Neutrophil (primary cell): ENCODE data around the gene IL12RB2.

ENCODE experiments used
- H3K27ac ChIP-seq: fragments of 200-600 bp; sonication (generic); 2 replicates; pipeline ENCODE4 v1.5.1; 2016; ENCODE audit warnings: mild to moderate bottlenecking, moderate library complexity
- H3K27me3 ChIP-seq: fragments of 200-600 bp; sonication (generic); 2 replicates; pipeline ENCODE4 v1.6.0; 2016; ENCODE audit warnings: mild to moderate bottlenecking
- H3K36me3 ChIP-seq: fragments of 200-600 bp; sonication (generic); 2 replicates; pipeline ENCODE4 v1.5.1; 2017
- H3K4me1 ChIP-seq, 2 experiments: fragments of 200-600 bp in 1 of 2; sonication (generic) in 1 of 2; 1 replicate in 1 of 2; 2 replicates in 1 of 2; pipeline versions ENCODE4 v1.5.1 to v1.6.1; 2013 to 2016; ENCODE audit warnings: low read depth in 1 of 2, low read length in 1 of 2, mild to moderate bottlenecking in 1 of 2, moderate library complexity in 1 of 2; ENCODE audit not compliant: control insufficient read depth in 1 of 2, insufficient read depth in 1 of 2
- H3K4me3 ChIP-seq, 2 experiments: fragments of 200-600 bp in 1 of 2; sonication (generic) in 1 of 2; 1 replicate in 1 of 2; 2 replicates in 1 of 2; pipeline ENCODE4 v1.5.1; 2013 to 2016; ENCODE audit warnings: low read depth in 1 of 2, low read length in 1 of 2, mild to moderate bottlenecking in 1 of 2, moderate library complexity in 1 of 2
- H3K9me3 ChIP-seq: fragments of 200-600 bp; sonication (generic); 2 replicates; pipeline ENCODE4 v1.5.1; 2016
- CTCF ChIP-seq: fragments of 200-600 bp; sonication (generic); IDR thresholded peaks from 2 replicates; pipeline ENCODE4 v1.5.1; 2016; ENCODE audit warnings: antibody characterized with exemption

Gene IL12RB2

GRCh38 chr1:67342076-67342890 is 34.6 kb downstream of the IL12RB2 start:
- no peak overlapping the region for H3K27ac ChIP-seq
- no peaks in the 10 kb centered on the region for H3K36me3 ChIP-seq
- H3K4me1 ChIP-seq = no peaks in the 10 kb centered on the region
- H3K4me3 ChIP-seq = no peak overlapping the region
- H3K27me3 ChIP-seq = no peaks in the 10 kb centered on the region
- no peaks in the 10 kb centered on the region for H3K9me3 ChIP-seq
- TF ChIP-seq CTCF = no peak

- H3K9me3 ChIP-seq = no peaks in the 10 kb centered on the region
- no peak for TF ChIP-seq CTCF
- H3K4me1 ChIP-seq = no peaks in the 10 kb centered on the region
- H3K4me3 ChIP-seq = no peak overlapping the region
- H3K36me3 ChIP-seq = no peaks in the 10 kb centered on the region
- no peak overlapping the region for H3K27ac ChIP-seq
- no peaks in the 10 kb centered on the region for H3K27me3 ChIP-seq
Measured at GRCh38 chr1:67345556-67345955, 37.9 kb downstream of the IL12RB2 start.

GRCh38 chr1:67346982-67347381 is 39.3 kb downstream of the IL12RB2 start:
- H3K9me3 ChIP-seq = no peaks in the 10 kb centered on the region
- no peak overlapping the region for H3K4me3 ChIP-seq
- H3K27me3 ChIP-seq = no peaks in the 10 kb centered on the region
- no peaks in the 10 kb centered on the region for H3K36me3 ChIP-seq
- H3K27ac ChIP-seq = no peak overlapping the region
- no peak for TF ChIP-seq CTCF
- H3K4me1 ChIP-seq = no peaks in the 10 kb centered on the region

- no peaks in the 10 kb centered on the region for H3K36me3 ChIP-seq
- no peak for TF ChIP-seq CTCF
- no peaks in the 10 kb centered on the region for H3K27me3 ChIP-seq
- H3K27ac ChIP-seq = no peak overlapping the region
- H3K9me3 ChIP-seq = no peaks in the 10 kb centered on the region
- H3K4me1 ChIP-seq = no peaks in the 10 kb centered on the region
- H3K4me3 ChIP-seq = no peak overlapping the region
Measured at GRCh38 chr1:67347688-67348472, 40.2 kb downstream of the IL12RB2 start.

- no peaks in the 10 kb centered on the region for H3K27me3 ChIP-seq
- TF ChIP-seq CTCF = no peak
- H3K4me3 ChIP-seq = no peak overlapping the region
- H3K4me1 ChIP-seq = no peaks in the 10 kb centered on the region
- H3K9me3 ChIP-seq = no peaks in the 10 kb centered on the region
- no peak overlapping the region for H3K27ac ChIP-seq
- no peaks in the 10 kb centered on the region for H3K36me3 ChIP-seq
Measured at GRCh38 chr1:67348586-67349252, 41.0 kb downstream of the IL12RB2 start.
